HepG2 (cell line): Measurements from ENCODE around the gene MAP3K20. TPM values are rescaled to one million over a fixed set of nuclear protein-coding genes. Genes with fewer than 3 reads are reported as not detected.
A peak's percentile ranks its signal among the peaks of the same experiment; 100 is the strongest.

ENCODE experiments used
- ADNP ChIP-seq: sonication (generic); formaldehyde crosslinking; IDR thresholded peaks from 2 replicates; pipeline ENCODE4 v1.4.0; 2020; ENCODE audit warnings: missing genetic modification reagents
- BRD4 ChIP-seq: sonication (generic); formaldehyde crosslinking; IDR thresholded peaks from 2 replicates; pipeline ENCODE4 v1.4.0; 2020; ENCODE audit warnings: missing genetic modification reagents
- FOXK1 ChIP-seq: sonication (generic); formaldehyde crosslinking; IDR thresholded peaks from 2 replicates; pipeline ENCODE4 v1.4.0; 2020; ENCODE audit warnings: low read depth, missing genetic modification reagents, borderline replicate concordance
- HOXA9 ChIP-seq: sonication (generic); formaldehyde crosslinking; IDR thresholded peaks from 2 replicates; pipeline ENCODE4 v1.8.1; 2022; ENCODE audit warnings: missing genetic modification reagents, mild to moderate bottlenecking, moderate library complexity, borderline replicate concordance
- MAFG ChIP-seq: sonication (generic); formaldehyde crosslinking; IDR thresholded peaks from 2 replicates; pipeline ENCODE4 v1.5.1; 2020; ENCODE audit warnings: mild to moderate bottlenecking, missing genetic modification reagents
- MIER3 ChIP-seq: IDR thresholded peaks from 2 replicates; pipeline ENCODE4 v1.6.1; 2016; ENCODE audit warnings: missing compliant biosample characterization, borderline replicate concordance
- MTERF4 ChIP-seq: sonication (generic); formaldehyde crosslinking; IDR thresholded peaks from 2 replicates; pipeline ENCODE4 v1.8.0; 2023; ENCODE audit warnings: mild to moderate bottlenecking, missing genetic modification reagents
- NR3C1 ChIP-seq: sonication (generic); formaldehyde crosslinking; IDR thresholded peaks from 2 replicates; pipeline ENCODE4 v1.4.0; 2020; ENCODE audit warnings: missing genetic modification reagents
- POGZ ChIP-seq: sonication (generic); formaldehyde crosslinking; IDR thresholded peaks from 2 replicates; pipeline ENCODE4 v1.4.0; 2020; ENCODE audit warnings: mild to moderate bottlenecking, missing genetic modification reagents
- SIX4 ChIP-seq: sonication (generic); formaldehyde crosslinking; IDR thresholded peaks from 2 replicates; pipeline ENCODE4 v1.4.0; 2020; ENCODE audit warnings: missing genetic modification reagents
- SMARCE1 ChIP-seq: fragments of 450-650 bp; IDR thresholded peaks from 2 replicates; pipeline ENCODE4 v1.6.1; 2017; ENCODE audit warnings: borderline replicate concordance
- SP4 ChIP-seq: sonication (generic); formaldehyde crosslinking; IDR thresholded peaks from 2 replicates; pipeline ENCODE4 v1.8.1; 2023; ENCODE audit warnings: mild to moderate bottlenecking, missing genetic modification reagents
- TAF15 ChIP-seq: fragments of 200-400 bp; formaldehyde crosslinking; IDR thresholded peaks from one replicate; pipeline ENCODE4 v1.6.1; 2018; ENCODE audit warnings: mild to moderate bottlenecking, low read depth, low read length; ENCODE audit not compliant: poor library complexity, severe bottlenecking
- TFAP4 ChIP-seq: sonication (generic); IDR thresholded peaks from 2 replicates; pipeline ENCODE4 v1.6.1; 2016; ENCODE audit warnings: low read depth, borderline replicate concordance
- THAP9 ChIP-seq: sonication (generic); formaldehyde crosslinking; IDR thresholded peaks from 2 replicates; pipeline ENCODE4; 2020; ENCODE audit warnings: missing genetic modification reagents, mild to moderate bottlenecking, borderline replicate concordance
- ZNF230 ChIP-seq: sonication (generic); formaldehyde crosslinking; IDR thresholded peaks from 2 replicates; pipeline ENCODE4 v1.4.0; 2020; ENCODE audit warnings: mild to moderate bottlenecking, missing genetic modification reagents
- ZNF282 ChIP-seq: fragments of 450-650 bp; IDR thresholded peaks from 2 replicates; pipeline ENCODE4 v1.6.1; 2018; ENCODE audit not compliant: partially characterized antibody
- ZNF543 ChIP-seq: sonication (generic); formaldehyde crosslinking; IDR thresholded peaks from 2 replicates; pipeline ENCODE4 v1.4.0; 2020; ENCODE audit warnings: mild to moderate bottlenecking, missing genetic modification reagents
- ZNF646 ChIP-seq: sonication (generic); formaldehyde crosslinking; IDR thresholded peaks from 2 replicates; pipeline ENCODE4 v1.9.0; 2021; ENCODE audit warnings: mild to moderate bottlenecking, missing genetic modification reagents
- ZSCAN20 ChIP-seq: sonication (generic); formaldehyde crosslinking; IDR thresholded peaks from 2 replicates; pipeline ENCODE4 v1.4.0; 2020; ENCODE audit warnings: missing genetic modification reagents, mild to moderate bottlenecking, borderline replicate concordance
- ZZZ3 ChIP-seq: sonication (generic); formaldehyde crosslinking; IDR thresholded peaks from 2 replicates; pipeline ENCODE4 v1.4.0; 2020; ENCODE audit warnings: missing genetic modification reagents, mild to moderate bottlenecking, borderline replicate concordance
- polyA plus RNA-seq, 8 experiments: library from polyadenylated mRNA; depleted of rRNA in 3 of 8; stranded (reverse) in 7 of 8; unstranded in 1 of 8; fragments of >200 nt; fragmentation: Illumina TruSeq in 4 of 8; extraction: Trizol in 4 of 8; gene quantifications; 2 replicates each; pipeline versions ENCODE4 v1.2.1 to v1.2.3, GENCODE V29; 2011 to 2016; ENCODE audit warnings: low read depth in 4 of 8, missing spikeins in 1 of 8, mixed read lengths in 1 of 8; ENCODE audit not compliant: insufficient read depth in 1 of 8
- total RNA-seq, 5 experiments: library from RNA; depleted of rRNA; stranded (reverse); fragments of >200 nt; fragmentation: Illumina TruSeq; extraction: Trizol; gene quantifications; 2 replicates each; pipeline ENCODE4 v1.2.3, GENCODE V29; 2016; ENCODE audit warnings: low read depth in 1 of 5

The MAP3K20 gene
- total and polyA plus RNA-seq, 2 of the 13 experiments (the other 11 are each of a cell fraction or from before 2014, with no cell fraction given): 5.2 to 13.5 TPM

- TF ChIP-seq THAP9 (no peak), MTERF4 (CRISPR knock-in tag) (no peak), ZNF230 (CRISPR knock-in tag) (no peak), HOXA9 (no peak), ZSCAN20 (CRISPR knock-in tag) (no peak), POGZ (peak; percentile 59; the same call in 1 of the 2 replicates), TAF15 (no peak), ADNP (no peak), SP4 (no peak), TFAP4 (peak; percentile 56; the same call in 1 of the 2 replicates), ZZZ3 (no peak), BRD4 (CRISPR knock-in tag) (no peak), ZNF646 (CRISPR knock-in tag) (peak; percentile 81), FOXK1 (CRISPR knock-in tag) (no peak), SIX4 (CRISPR knock-in tag) (peak; percentile 90), MIER3 (CRISPR knock-in tag) (no peak), ZNF282 (no peak), NR3C1 (no peak), ZNF543 (CRISPR knock-in tag) (no peak), MAFG (CRISPR knock-in tag) (no peak), SMARCE1 (no peak)
These were observed 17.0 kb upstream of the MAP3K20 start (continued) for GRCh38 chr2:173058673-173059072.
